Lower leg skin (tissue), 4 donors: ENCODE data around the gene MAGI2. TPM values are rescaled to one million over a fixed set of nuclear protein-coding genes. Genes with fewer than 3 reads are reported as not detected.

Experiments
- DNase-seq, 2 donors: peaks; one replicate each; pipeline ENCODE4 v3.0.0-alpha.2; 2019; ENCODE audit warnings: low spot score in 2 of 2
- H3K4me3 ChIP-seq: fragments of 200-600 bp; sonication (generic); 2 replicates; pipeline ENCODE4 v1.5.1; 2017; ENCODE audit warnings: mild to moderate bottlenecking, low read depth; ENCODE audit not compliant: poor library complexity, severe bottlenecking
- POLR2A ChIP-seq, 2 donors: fragments of 450-650 bp; IDR thresholded peaks; one replicate each; pipeline ENCODE4 v1.6.1; 2016 to 2017; ENCODE audit warnings: antibody characterized with exemption in 2 of 2, mild to moderate bottlenecking in 1 of 2, moderate library complexity in 1 of 2
- WGBS, 2 donors: methylation state at CpG; one replicate each; pipeline ENCODE4 v1.1.5; 2018; 5-methylcytosine and 5-hydroxymethylcytosine counted together
- intact Hi-C: fragments of 100-400 bp; cut with DNase I; formaldehyde crosslinking; loops from one replicate; pipeline ENCODE4 v1.15.0; 2023; ENCODE audit warnings: low total_unique reads
- total RNA-seq, 4 donors: library from RNA; depleted of rRNA; stranded (reverse); fragments of >200 nt; gene quantifications; one replicate each; pipeline ENCODE4 v1.1.0, GENCODE V29; 2016
- TF ChIP-seq, protein P1 (sequence below), 3 donors: fragments of 450-650 bp; IDR thresholded peaks; one replicate each; pipeline ENCODE4 v1.5.1; 2016; ENCODE audit warnings: antibody characterized with exemption in 3 of 3, mild to moderate bottlenecking in 3 of 3, moderate library complexity in 2 of 3

The MAGI2 gene
- total RNA-seq, 4 donors from 2014 or later, result 1.6 to 3.0 (median 2.1) TPM

DNA sequence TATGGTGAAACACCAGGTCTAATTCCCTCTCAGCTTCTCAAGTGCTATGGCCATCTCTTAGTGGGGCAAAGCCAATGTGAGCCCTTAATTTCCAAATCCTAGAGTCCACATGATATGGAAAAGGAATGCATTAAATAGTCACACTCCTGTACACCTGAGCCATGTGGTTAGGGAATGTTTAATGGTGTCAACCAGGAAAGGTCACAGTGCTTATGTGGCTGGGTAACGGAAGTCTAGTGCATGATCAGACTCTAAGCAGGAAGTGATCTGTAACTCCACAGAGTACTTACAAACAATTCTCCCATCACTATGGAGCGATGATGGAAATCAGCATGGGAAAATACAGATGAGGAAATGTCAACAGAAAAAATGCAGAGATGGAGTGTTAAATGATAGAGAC lies 148.8 kb downstream of the MAGI2 start:
- no peak for TF ChIP-seq POLR2A (IDR thresholded peaks at IDR 0.05)
- H3K4me3 ChIP-seq, result no peak overlapping the region
- 89 to 93% methylated on average over 2 of the region's 2 CpGs for WGBS, 2 donors
- intact Hi-C loops, result no loop called here
- DNase-seq, result no peak

DNA sequence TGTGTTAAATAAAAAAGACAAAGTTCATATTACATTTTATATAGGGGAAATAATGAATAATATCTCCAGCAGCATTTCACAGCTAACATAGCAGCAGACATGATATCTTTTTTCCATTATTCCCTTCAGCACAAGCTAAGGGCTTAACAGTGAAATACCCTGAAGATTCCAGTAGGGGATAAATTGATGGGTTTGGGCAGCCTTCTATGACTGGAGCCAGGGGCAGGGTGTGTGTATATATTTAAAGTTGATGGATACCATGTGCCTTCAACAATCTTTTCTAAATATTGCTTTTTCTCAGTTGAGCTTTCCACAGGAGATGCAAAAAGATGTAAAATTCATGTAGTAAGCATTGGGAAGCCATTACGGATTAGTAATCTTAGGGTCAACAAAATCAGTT lies 151.2 kb downstream of the MAGI2 start:
- no peak overlapping the region for H3K4me3 ChIP-seq
- no peak for DNase-seq
- 89 to 94% methylated on average over 1 of the region's 1 CpG for WGBS, 2 donors
- intact Hi-C loops, result no loop called here
- no peak for TF ChIP-seq POLR2A (IDR thresholded peaks at IDR 0.05)
- TF ChIP-seq, protein P1, sequence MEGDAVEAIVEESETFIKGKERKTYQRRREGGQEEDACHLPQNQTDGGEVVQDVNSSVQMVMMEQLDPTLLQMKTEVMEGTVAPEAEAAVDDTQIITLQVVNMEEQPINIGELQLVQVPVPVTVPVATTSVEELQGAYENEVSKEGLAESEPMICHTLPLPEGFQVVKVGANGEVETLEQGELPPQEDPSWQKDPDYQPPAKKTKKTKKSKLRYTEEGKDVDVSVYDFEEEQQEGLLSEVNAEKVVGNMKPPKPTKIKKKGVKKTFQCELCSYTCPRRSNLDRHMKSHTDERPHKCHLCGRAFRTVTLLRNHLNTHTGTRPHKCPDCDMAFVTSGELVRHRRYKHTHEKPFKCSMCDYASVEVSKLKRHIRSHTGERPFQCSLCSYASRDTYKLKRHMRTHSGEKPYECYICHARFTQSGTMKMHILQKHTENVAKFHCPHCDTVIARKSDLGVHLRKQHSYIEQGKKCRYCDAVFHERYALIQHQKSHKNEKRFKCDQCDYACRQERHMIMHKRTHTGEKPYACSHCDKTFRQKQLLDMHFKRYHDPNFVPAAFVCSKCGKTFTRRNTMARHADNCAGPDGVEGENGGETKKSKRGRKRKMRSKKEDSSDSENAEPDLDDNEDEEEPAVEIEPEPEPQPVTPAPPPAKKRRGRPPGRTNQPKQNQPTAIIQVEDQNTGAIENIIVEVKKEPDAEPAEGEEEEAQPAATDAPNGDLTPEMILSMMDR (IDR thresholded peaks at IDR 0.05), result no peak

- no peak overlapping the region for H3K4me3 ChIP-seq
- TF ChIP-seq, protein P1 (IDR thresholded peaks at IDR 0.05), result no peak
- no peak for TF ChIP-seq POLR2A (IDR thresholded peaks at IDR 0.05)
- intact Hi-C loops, result no loop called here
- DNase-seq, result no peak
Observed at GRCh38 chr7:79301419-79301818, 152.0 kb downstream of the MAGI2 start.

- no peak for DNase-seq
- TF ChIP-seq, protein P1 (IDR thresholded peaks at IDR 0.05), result no peak
- no peak for TF ChIP-seq POLR2A (IDR thresholded peaks at IDR 0.05)
- intact Hi-C loops, result no loop called here
- H3K4me3 ChIP-seq, result no peak overlapping the region
Observed at GRCh38 chr7:79300573-79300972, 152.9 kb downstream of the MAGI2 start.

- TF ChIP-seq POLR2A (IDR thresholded peaks at IDR 0.05), result no peak
- TF ChIP-seq, protein P1 (IDR thresholded peaks at IDR 0.05), result no peak
- H3K4me3 ChIP-seq, result no peak overlapping the region
- intact Hi-C loops, result no loop called here
- peak in 1 of 2 donors; percentile 23 for DNase-seq
- 74 to 83% methylated on average over 3 of the region's 3 CpGs for whole genome bisulfite sequencing, 2 donors
Observed at GRCh38 chr7:79298145-79298760, 155.2 kb downstream of the MAGI2 start.

- TF ChIP-seq POLR2A (IDR thresholded peaks at IDR 0.05), result no peak
- TF ChIP-seq, protein P1 (IDR thresholded peaks at IDR 0.05), result no peak
- no peak overlapping the region for H3K4me3 ChIP-seq
- no peak for DNase-seq
- 34 to 39% methylated on average over 1 of the region's 1 CpG for WGBS, 2 donors
- intact Hi-C loops, result no loop called here
Observed at GRCh38 chr7:79296553-79297320, 156.7 kb downstream of the MAGI2 start.
